ENCODE measurements around the gene MKI67. TPM values are rescaled to one million over a fixed set of nuclear protein-coding genes. Genes with fewer than 3 reads are reported as not detected.

The MKI67 gene
- total RNA-seq, 1 donor from 2014 or later, result 0.64 TPM

GRCh38 chr10:128122931-128123330 is 3.3 kb downstream of the MKI67 start:
- intact Hi-C loops (cut with DNase I), result no loop called here
- Histone ChIP-seq H3K27ac (no peak overlapping the region), H3K9me3 (no peaks in the 10 kb centered on the region), H3K27me3 (no peaks in the 10 kb centered on the region), H3K4me1 (peaks cover 12 to 13% of the 10 kb centered on the region in 2 donors), H3K4me3 (no peak overlapping the region), H3K36me3 (no peaks in the 10 kb centered on the region)
- DNase-seq (ENCODE audit: low spot score in 2 of 2), result no peak
- TF ChIP-seq, protein P1, sequence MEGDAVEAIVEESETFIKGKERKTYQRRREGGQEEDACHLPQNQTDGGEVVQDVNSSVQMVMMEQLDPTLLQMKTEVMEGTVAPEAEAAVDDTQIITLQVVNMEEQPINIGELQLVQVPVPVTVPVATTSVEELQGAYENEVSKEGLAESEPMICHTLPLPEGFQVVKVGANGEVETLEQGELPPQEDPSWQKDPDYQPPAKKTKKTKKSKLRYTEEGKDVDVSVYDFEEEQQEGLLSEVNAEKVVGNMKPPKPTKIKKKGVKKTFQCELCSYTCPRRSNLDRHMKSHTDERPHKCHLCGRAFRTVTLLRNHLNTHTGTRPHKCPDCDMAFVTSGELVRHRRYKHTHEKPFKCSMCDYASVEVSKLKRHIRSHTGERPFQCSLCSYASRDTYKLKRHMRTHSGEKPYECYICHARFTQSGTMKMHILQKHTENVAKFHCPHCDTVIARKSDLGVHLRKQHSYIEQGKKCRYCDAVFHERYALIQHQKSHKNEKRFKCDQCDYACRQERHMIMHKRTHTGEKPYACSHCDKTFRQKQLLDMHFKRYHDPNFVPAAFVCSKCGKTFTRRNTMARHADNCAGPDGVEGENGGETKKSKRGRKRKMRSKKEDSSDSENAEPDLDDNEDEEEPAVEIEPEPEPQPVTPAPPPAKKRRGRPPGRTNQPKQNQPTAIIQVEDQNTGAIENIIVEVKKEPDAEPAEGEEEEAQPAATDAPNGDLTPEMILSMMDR (IDR thresholded peaks at IDR 0.05), result no peak

GRCh38 chr10:128121750-128122412 is 4.3 kb downstream of the MKI67 start:
- intact Hi-C loops (cut with DNase I), result no loop called here
- no peak overlapping the region for H3K27ac ChIP-seq
- no peaks in the 10 kb centered on the region for H3K9me3 ChIP-seq
- H3K4me3 ChIP-seq, result no peak overlapping the region
- TF ChIP-seq, protein P1 (IDR thresholded peaks at IDR 0.05), result no peak
- DNase-seq (ENCODE audit: low spot score in 2 of 2), result no peak
- H3K4me1 ChIP-seq, result peaks cover 12 to 13% of the 10 kb centered on the region in 2 donors
- H3K27me3 ChIP-seq, result no peaks in the 10 kb centered on the region
- H3K36me3 ChIP-seq, result no peaks in the 10 kb centered on the region

- Histone ChIP-seq H3K27ac (no peak overlapping the region), H3K36me3 (no peaks in the 10 kb centered on the region), H3K27me3 (no peaks in the 10 kb centered on the region), H3K4me3 (no peak overlapping the region), H3K4me1 (no peaks in the 10 kb centered on the region), H3K9me3 (no peaks in the 10 kb centered on the region)
- TF ChIP-seq, protein P1 (IDR thresholded peaks at IDR 0.05), result no peak
- intact Hi-C loops (cut with DNase I), result no loop called here
- DNase-seq (ENCODE audit: low spot score in 2 of 2), result no peak
Measured at GRCh38 chr10:128116851-128117615, 9.2 kb downstream of the MKI67 start.

- Histone ChIP-seq H3K9me3 (no peaks in the 10 kb centered on the region), H3K27me3 (no peaks in the 10 kb centered on the region), H3K4me1 (no peaks in the 10 kb centered on the region), H3K27ac (no peak overlapping the region), H3K4me3 (no peak overlapping the region), H3K36me3 (no peaks in the 10 kb centered on the region)
- no peak for DNase-seq (ENCODE audit: low spot score in 2 of 2)
- TF ChIP-seq, protein P1 (IDR thresholded peaks at IDR 0.05), result no peak
- intact Hi-C loops (cut with DNase I), result no loop called here
Measured at GRCh38 chr10:128116187-128116586, 10.0 kb downstream of the MKI67 start.

- H3K27ac ChIP-seq, result no peak overlapping the region
- no peaks in the 10 kb centered on the region for H3K27me3 ChIP-seq
- no peaks in the 10 kb centered on the region for H3K9me3 ChIP-seq
- DNase-seq (ENCODE audit: low spot score in 2 of 2), result no peak
- intact Hi-C loops (cut with DNase I), result no loop called here
- H3K4me1 ChIP-seq, result no peaks in the 10 kb centered on the region
- H3K4me3 ChIP-seq, result no peak overlapping the region
- H3K36me3 ChIP-seq, result no peaks in the 10 kb centered on the region
- TF ChIP-seq, protein P1 (IDR thresholded peaks at IDR 0.05), result no peak
Measured at GRCh38 chr10:128115356-128115755, 10.9 kb downstream of the MKI67 start.
